GM23338 (cell line): ENCODE measurements around the gene ZNF438. TPM values are rescaled to one million over a fixed set of nuclear protein-coding genes. Genes with fewer than 3 reads are reported as not detected.

Experiments used
- ATAC-seq: fragments of 200-7000 bp; cut with Tn5 transposase; 3 replicates; pipeline ENCODE4 v1.9.1; 2020
- DNase-seq: peaks from one replicate; pipeline ENCODE4 v3.0.0-alpha.2; 2015; ENCODE audit warnings: low spot score
- H2AFZ ChIP-seq: fragments of 200-600 bp; sonication (generic); 2 replicates; pipeline ENCODE4 v1.8.0; 2016; ENCODE audit warnings: antibody characterized with exemption, mild to moderate bottlenecking, moderate library complexity
- H3F3A ChIP-seq: fragments of 200-600 bp; sonication (generic); replicated peaks from 2 replicates; pipeline ENCODE4 v1.8.0; 2017; ENCODE audit warnings: antibody characterized with exemption, mixed run types, low read depth
- H3K27ac ChIP-seq: fragments of 200-600 bp; sonication (generic); 2 replicates; pipeline ENCODE4 v1.6.1; 2016; ENCODE audit warnings: low read depth
- H3K27me3 ChIP-seq: fragments of 200-600 bp; sonication (generic); 2 replicates; pipeline ENCODE4 v1.8.0; 2016; ENCODE audit warnings: mild to moderate bottlenecking, mixed run types, moderate library complexity; ENCODE audit not compliant: insufficient read depth
- H3K36me3 ChIP-seq: fragments of 200-600 bp; sonication (generic); 2 replicates; pipeline ENCODE4 v1.8.0; 2016; ENCODE audit warnings: mild to moderate bottlenecking; ENCODE audit not compliant: insufficient read depth
- H3K4me1 ChIP-seq: fragments of 200-600 bp; sonication (generic); 2 replicates; pipeline ENCODE4 v1.8.0; 2016; ENCODE audit warnings: mild to moderate bottlenecking, moderate library complexity; ENCODE audit not compliant: insufficient read depth
- H3K4me2 ChIP-seq: fragments of 200-600 bp; sonication (generic); 2 replicates; pipeline ENCODE4 v1.7.1; 2017; ENCODE audit warnings: mixed run types
- H3K4me3 ChIP-seq: fragments of 200-600 bp; sonication (generic); 2 replicates; pipeline ENCODE4 v1.6.1; 2016; ENCODE audit warnings: mixed run types
- H3K79me2 ChIP-seq: fragments of 200-600 bp; sonication (generic); replicated peaks from 2 replicates; pipeline ENCODE4 v1.8.0; 2017; ENCODE audit warnings: mild to moderate bottlenecking; ENCODE audit not compliant: insufficient read depth
- H3K9me2 ChIP-seq: fragments of 200-600 bp; sonication (generic); 2 replicates; pipeline ENCODE4 v1.8.0; 2017; ENCODE audit not compliant: insufficient read depth
- H4K20me1 ChIP-seq: fragments of 200-600 bp; sonication (generic); replicated peaks from 2 replicates; pipeline ENCODE4 v1.8.0; 2017; ENCODE audit warnings: mild to moderate bottlenecking; ENCODE audit not compliant: insufficient read depth
- H3K27ac Mint-ChIP-seq: 2 replicates; pipeline ENCODE4 v1.8.0; 2020; ENCODE audit warnings: inconsistent platforms, mild to moderate bottlenecking, moderate library complexity, mixed read lengths
- H3K27me3 Mint-ChIP-seq: 3 replicates; pipeline ENCODE4 v1.8.0; 2022; ENCODE audit warnings: low read depth, mild to moderate bottlenecking, moderate library complexity, mixed read lengths, inconsistent platforms; ENCODE audit not compliant: insufficient read depth, poor library complexity
- H3K36me3 Mint-ChIP-seq: 3 replicates; pipeline ENCODE4 v1.8.0; 2021; ENCODE audit warnings: low read depth, mild to moderate bottlenecking, inconsistent platforms, moderate library complexity, mixed read lengths
- H3K4me1 Mint-ChIP-seq: 3 replicates; pipeline ENCODE4 v1.8.0; 2020; ENCODE audit warnings: mild to moderate bottlenecking, inconsistent platforms, mixed read lengths
- H3K4me3 Mint-ChIP-seq: 3 replicates; pipeline ENCODE4 v1.8.0; 2021; ENCODE audit warnings: moderate library complexity, mild to moderate bottlenecking, inconsistent platforms, mixed read lengths
- H3K9me3 Mint-ChIP-seq: 3 replicates; pipeline ENCODE4 v1.8.0; 2020; ENCODE audit warnings: moderate library complexity, mild to moderate bottlenecking, inconsistent platforms, mixed read lengths
- CREB1 ChIP-seq: fragments of 250-450 bp; sonication (Bioruptor Pico); IDR thresholded peaks from 2 replicates; pipeline ENCODE4 v1.5.0; 2020; ENCODE audit warnings: low read depth, mild to moderate bottlenecking, moderate library complexity
- ETS1 ChIP-seq: IDR thresholded peaks from 2 replicates; pipeline ENCODE4 v1.6.1; 2016; ENCODE audit warnings: antibody characterized with exemption
- EZH2 ChIP-seq: fragments of 200-600 bp; sonication (generic); IDR thresholded peaks from one replicate; pipeline ENCODE4 v1.8.0; 2017; ENCODE audit warnings: antibody characterized with exemption, mild to moderate bottlenecking, low read depth; ENCODE audit not compliant: unreplicated experiment
- EZH2phosphoT487 ChIP-seq: fragments of 200-600 bp; sonication (generic); IDR thresholded peaks from one replicate; pipeline ENCODE4 v1.8.1; 2018; ENCODE audit warnings: antibody characterized with exemption; ENCODE audit not compliant: unreplicated experiment
- JUNB ChIP-seq: IDR thresholded peaks from one replicate; pipeline ENCODE4 v1.6.1; 2016; ENCODE audit warnings: antibody characterized with exemption; ENCODE audit not compliant: unreplicated experiment
- NANOG ChIP-seq: IDR thresholded peaks from 2 replicates; pipeline ENCODE4 v1.6.1; 2016; ENCODE audit warnings: antibody characterized with exemption, borderline replicate concordance
- POLR2AphosphoS5 ChIP-seq: IDR thresholded peaks from 2 replicates; pipeline ENCODE4 v1.6.1; 2016; ENCODE audit warnings: antibody characterized with exemption, low read depth
- REST ChIP-seq: IDR thresholded peaks from one replicate; pipeline ENCODE4 v1.6.1; 2018; ENCODE audit warnings: antibody characterized with exemption; ENCODE audit not compliant: unreplicated experiment
- STAT1 ChIP-seq: IDR thresholded peaks from one replicate; pipeline ENCODE4 v1.6.1; 2016; ENCODE audit warnings: antibody characterized with exemption; ENCODE audit not compliant: unreplicated experiment
- ZNF114 ChIP-seq: fragments of 250-450 bp; sonication (Bioruptor Pico); IDR thresholded peaks from 2 replicates; pipeline ENCODE4 v1.5.0; 2020; ENCODE audit warnings: mild to moderate bottlenecking, moderate library complexity
- ZNF331 ChIP-seq: fragments of 250-450 bp; sonication (Bioruptor Pico); IDR thresholded peaks from 2 replicates; pipeline ENCODE4 v1.5.0; 2020; ENCODE audit warnings: low read depth, mild to moderate bottlenecking, moderate library complexity
- polyA plus RNA-seq: library from polyadenylated mRNA; unstranded; fragments of >200 nt; fragmentation: Nextera tagmentation; extraction: Ambion mirVana; gene quantifications from 2 replicates; pipeline ENCODE4 v1.2.1, GENCODE V29; 2016
- total RNA-seq: library from RNA; depleted of rRNA; stranded (reverse); fragments of >200 nt; shearing (Covaris generic); gene quantifications from 2 replicates; pipeline ENCODE4 v1.2.3, GENCODE V29; 2014
- TF ChIP-seq, protein P1 (sequence below): fragments of 250-450 bp; sonication (Bioruptor Pico); IDR thresholded peaks from 2 replicates; pipeline ENCODE4 v1.5.0; 2020; ENCODE audit warnings: mild to moderate bottlenecking, moderate library complexity
- TF ChIP-seq, protein P2 (sequence below), 2 experiments: fragments of 200-600 bp in 1 of 2; sonication (generic) in 1 of 2; conservative IDR thresholded peaks; 2 replicates each; pipeline versions ENCODE4 v1.5.1 to v1.6.1; 2016 to 2017; ENCODE audit warnings: antibody characterized with exemption in 2 of 2, low read depth in 2 of 2, mild to moderate bottlenecking in 2 of 2, moderate library complexity in 1 of 2

ZNF438 gene
- total and polyA plus RNA-seq, 2 experiments from 2014 or later: 0.91 to 0.94 TPM

GRCh38 chr10:30918651-30919050, 113.0 kb downstream of the ZNF438 start:
- no peaks in the 10 kb centered on the region for H4K20me1 ChIP-seq
- no peaks in the 10 kb centered on the region for H3K79me2 ChIP-seq
- 0 out of 2 replicates have a peak, but pooled peaks cover under 1% of the 10 kb centered on the region for H3K36me3 ChIP-seq
- peaks cover 6% of the 10 kb centered on the region; the same call in 2 of the 3 replicates for H3K4me1 Mint-ChIP-seq
- no peaks in the 10 kb centered on the region for H3F3A ChIP-seq
- no peak overlapping the region for H3K4me2 ChIP-seq
- peaks cover 7% of the 10 kb centered on the region; the same call in 1 of the 3 replicates for H3K36me3 Mint-ChIP-seq
- no peak for ATAC-seq
- no peak overlapping the region for H3K4me3 ChIP-seq
- H3K27ac ChIP-seq: no peak overlapping the region
- H3K4me1 ChIP-seq: no peaks in the 10 kb centered on the region
- H3K4me3 Mint-ChIP-seq: no peak overlapping the region
- no peaks in the 10 kb centered on the region for H3K27me3 ChIP-seq
- H3K9me2 ChIP-seq: no peaks in the 10 kb centered on the region
- no peak for TF ChIP-seq CREB1 (CRISPR knock-in tag)
- TF ChIP-seq NANOG: no peak
- no peak for TF ChIP-seq EZH2phosphoT487
- TF ChIP-seq ETS1: no peak
- TF ChIP-seq EZH2: no peak
- no peak for TF ChIP-seq JUNB
- TF ChIP-seq, protein P1, sequence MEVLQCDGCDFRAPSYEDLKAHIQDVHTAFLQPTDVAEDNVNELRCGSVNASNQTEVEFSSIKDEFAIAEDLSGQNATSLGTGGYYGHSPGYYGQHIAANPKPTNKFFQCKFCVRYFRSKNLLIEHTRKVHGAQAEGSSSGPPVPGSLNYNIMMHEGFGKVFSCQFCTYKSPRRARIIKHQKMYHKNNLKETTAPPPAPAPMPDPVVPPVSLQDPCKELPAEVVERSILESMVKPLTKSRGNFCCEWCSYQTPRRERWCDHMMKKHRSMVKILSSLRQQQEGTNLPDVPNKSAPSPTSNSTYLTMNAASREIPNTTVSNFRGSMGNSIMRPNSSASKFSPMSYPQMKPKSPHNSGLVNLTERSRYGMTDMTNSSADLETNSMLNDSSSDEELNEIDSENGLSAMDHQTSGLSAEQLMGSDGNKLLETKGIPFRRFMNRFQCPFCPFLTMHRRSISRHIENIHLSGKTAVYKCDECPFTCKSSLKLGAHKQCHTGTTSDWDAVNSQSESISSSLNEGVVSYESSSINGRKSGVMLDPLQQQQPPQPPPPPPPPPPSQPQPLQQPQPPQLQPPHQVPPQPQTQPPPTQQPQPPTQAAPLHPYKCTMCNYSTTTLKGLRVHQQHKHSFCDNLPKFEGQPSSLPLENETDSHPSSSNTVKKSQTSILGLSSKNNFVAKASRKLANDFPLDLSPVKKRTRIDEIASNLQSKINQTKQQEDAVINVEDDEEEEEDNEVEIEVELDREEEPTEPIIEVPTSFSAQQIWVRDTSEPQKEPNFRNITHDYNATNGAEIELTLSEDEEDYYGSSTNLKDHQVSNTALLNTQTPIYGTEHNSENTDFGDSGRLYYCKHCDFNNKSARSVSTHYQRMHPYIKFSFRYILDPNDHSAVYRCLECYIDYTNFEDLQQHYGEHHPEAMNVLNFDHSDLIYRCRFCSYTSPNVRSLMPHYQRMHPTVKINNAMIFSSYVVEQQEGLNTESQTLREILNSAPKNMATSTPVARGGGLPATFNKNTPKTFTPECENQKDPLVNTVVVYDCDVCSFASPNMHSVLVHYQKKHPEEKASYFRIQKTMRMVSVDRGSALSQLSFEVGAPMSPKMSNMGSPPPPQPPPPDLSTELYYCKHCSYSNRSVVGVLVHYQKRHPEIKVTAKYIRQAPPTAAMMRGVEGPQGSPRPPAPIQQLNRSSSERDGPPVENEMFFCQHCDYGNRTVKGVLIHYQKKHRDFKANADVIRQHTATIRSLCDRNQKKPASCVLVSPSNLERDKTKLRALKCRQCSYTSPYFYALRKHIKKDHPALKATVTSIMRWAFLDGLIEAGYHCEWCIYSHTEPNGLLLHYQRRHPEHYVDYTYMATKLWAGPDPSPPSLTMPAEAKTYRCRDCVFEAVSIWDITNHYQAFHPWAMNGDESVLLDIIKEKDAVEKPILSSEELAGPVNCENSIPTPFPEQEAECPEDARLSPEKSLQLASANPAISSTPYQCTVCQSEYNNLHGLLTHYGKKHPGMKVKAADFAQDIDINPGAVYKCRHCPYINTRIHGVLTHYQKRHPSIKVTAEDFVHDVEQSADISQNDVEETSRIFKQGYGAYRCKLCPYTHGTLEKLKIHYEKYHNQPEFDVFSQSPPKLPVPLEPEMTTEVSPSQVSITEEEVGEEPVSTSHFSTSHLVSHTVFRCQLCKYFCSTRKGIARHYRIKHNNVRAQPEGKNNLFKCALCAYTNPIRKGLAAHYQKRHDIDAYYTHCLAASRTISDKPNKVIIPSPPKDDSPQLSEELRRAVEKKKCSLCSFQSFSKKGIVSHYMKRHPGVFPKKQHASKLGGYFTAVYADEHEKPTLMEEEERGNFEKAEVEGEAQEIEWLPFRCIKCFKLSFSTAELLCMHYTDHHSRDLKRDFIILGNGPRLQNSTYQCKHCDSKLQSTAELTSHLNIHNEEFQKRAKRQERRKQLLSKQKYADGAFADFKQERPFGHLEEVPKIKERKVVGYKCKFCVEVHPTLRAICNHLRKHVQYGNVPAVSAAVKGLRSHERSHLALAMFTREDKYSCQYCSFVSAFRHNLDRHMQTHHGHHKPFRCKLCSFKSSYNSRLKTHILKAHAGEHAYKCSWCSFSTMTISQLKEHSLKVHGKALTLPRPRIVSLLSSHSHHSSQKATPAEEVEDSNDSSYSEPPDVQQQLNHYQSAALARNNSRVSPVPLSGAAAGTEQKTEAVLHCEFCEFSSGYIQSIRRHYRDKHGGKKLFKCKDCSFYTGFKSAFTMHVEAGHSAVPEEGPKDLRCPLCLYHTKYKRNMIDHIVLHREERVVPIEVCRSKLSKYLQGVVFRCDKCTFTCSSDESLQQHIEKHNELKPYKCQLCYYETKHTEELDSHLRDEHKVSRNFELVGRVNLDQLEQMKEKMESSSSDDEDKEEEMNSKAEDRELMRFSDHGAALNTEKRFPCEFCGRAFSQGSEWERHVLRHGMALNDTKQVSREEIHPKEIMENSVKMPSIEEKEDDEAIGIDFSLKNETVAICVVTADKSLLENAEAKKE (CRISPR knock-in tag): no peak
- TF ChIP-seq, protein P2, sequence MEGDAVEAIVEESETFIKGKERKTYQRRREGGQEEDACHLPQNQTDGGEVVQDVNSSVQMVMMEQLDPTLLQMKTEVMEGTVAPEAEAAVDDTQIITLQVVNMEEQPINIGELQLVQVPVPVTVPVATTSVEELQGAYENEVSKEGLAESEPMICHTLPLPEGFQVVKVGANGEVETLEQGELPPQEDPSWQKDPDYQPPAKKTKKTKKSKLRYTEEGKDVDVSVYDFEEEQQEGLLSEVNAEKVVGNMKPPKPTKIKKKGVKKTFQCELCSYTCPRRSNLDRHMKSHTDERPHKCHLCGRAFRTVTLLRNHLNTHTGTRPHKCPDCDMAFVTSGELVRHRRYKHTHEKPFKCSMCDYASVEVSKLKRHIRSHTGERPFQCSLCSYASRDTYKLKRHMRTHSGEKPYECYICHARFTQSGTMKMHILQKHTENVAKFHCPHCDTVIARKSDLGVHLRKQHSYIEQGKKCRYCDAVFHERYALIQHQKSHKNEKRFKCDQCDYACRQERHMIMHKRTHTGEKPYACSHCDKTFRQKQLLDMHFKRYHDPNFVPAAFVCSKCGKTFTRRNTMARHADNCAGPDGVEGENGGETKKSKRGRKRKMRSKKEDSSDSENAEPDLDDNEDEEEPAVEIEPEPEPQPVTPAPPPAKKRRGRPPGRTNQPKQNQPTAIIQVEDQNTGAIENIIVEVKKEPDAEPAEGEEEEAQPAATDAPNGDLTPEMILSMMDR (conservative IDR thresholded peaks at IDR 0.05; ENCODE audit: low read depth in 2 of 2): no peak
- no peak for TF ChIP-seq ZNF114 (CRISPR knock-in tag)
- TF ChIP-seq POLR2AphosphoS5: no peak
- TF ChIP-seq REST: no peak
- no peak for TF ChIP-seq STAT1
- no peak for TF ChIP-seq ZNF331 (CRISPR knock-in tag)
- no peaks in the 10 kb centered on the region for H3K27me3 Mint-ChIP-seq
- H2AFZ ChIP-seq: no peak overlapping the region
- DNase-seq: no peak
- H3K9me3 Mint-ChIP-seq: no peaks in the 10 kb centered on the region; the same call in 2 of the 3 replicates
- no peak overlapping the region for H3K27ac Mint-ChIP-seq
